Measurements from ENCODE around the gene SCAF1. TPM values are rescaled to one million over a fixed set of nuclear protein-coding genes. Genes with fewer than 3 reads are reported as not detected.
A peak's percentile ranks its signal among the peaks of the same experiment; 100 is the strongest.

SCAF1 gene
- total RNA-seq, 1 donor from 2014 or later, result 42.5 TPM

DNA sequence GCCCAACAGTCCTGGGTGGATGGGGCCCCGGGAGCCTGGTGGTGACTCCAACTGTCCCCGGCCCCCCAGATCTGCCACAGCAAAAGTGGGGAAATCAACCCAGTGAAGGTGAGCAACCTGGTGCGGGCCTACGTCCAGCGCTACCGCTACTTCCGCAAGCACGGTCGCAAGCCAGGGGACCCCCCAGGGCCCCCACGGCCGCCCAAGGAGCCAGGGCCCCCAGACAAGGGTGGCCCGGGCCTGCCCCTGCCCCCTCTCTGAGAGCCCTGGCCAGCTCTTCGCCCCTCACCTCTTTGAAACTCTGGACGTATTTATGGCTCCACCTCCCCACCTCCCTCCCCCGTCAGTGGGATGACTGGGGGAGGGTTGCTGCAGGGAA lies 16.1 kb downstream of the SCAF1 start:
- intact Hi-C loops (cut with DNase I), result no loop called here
- DNase-seq (ENCODE audit: missing footprints) (peak; percentile 63), ATAC-seq (no peak)

DNA sequence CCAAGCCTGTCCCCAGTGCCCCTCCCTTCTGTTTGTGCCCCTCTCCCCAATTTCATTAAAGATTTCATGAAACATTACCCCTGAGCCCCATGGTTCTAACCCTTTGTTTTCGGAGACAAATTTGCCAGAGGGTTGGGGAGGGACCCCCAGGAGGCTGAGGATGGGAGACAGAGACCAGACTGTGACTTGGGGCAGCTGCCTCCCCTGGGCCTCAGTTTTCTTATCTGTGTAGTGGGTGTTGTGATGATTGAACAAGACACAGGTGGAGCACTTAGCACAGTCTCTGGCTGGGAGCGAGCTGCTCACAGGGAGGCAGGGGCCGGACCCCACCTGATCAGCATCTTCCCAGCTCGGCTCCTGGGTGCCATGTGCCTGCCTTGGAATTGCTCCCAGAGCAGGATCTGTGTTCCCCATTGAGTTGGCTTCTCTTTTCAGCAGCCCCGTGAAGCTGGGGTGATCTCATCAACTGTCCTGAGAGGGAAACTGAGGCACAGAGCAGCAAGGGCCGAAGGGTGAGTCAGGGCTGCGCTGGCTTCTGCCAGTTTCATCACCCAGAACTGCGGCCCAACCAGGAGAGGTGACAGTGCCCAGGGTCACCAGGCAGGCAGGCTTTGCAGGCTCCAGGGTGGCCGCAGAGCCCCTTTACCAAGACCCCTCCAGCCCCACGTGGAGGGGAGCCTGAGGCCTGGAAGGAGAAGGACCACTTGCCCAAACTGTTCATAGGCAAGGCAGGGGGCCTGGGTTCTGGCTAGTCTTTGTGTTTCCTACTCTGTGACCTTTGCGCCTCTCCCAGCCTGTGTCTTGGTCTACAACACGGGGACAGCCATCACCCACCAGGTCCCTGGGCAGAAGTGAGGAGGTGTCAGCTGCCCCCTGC lies 16.8 kb downstream of the SCAF1 start:
- DNase-seq (ENCODE audit: missing footprints), result peak; percentile 51
- intact Hi-C loops (cut with DNase I), result no loop called here
- ATAC-seq, result no peak

DNA sequence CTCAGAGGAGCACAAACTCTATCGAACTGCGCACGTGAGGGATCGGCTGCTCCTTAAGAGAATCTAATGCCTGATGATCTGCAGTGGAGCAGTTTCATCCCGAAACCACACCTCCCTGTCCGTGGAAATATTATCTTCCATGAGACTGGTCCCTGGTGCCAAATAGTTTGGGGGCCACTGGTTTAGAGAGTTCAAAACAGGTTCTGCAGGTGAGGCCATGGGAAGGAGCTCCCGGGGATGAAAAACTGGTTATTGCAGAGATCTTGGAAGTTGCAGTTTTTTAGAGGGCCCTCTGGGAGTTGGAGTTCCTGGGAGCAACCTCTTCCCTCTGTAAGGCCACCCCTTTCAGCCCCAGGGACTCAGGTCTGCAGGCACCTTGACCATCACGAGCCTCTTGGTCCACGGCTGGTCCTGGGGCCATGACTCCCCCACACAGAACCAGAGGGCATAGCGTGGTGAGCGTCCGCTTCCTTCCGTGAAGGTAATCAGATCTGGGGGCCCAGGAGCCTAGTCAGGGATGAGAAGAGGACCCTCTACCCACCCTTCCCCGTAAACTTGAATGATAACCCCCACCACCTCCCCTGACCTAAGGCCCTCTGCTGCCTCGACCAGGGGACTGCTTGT lies 18.4 kb downstream of the SCAF1 start:
- DNase-seq (ENCODE audit: missing footprints), result peak; percentile 1
- no peak for ATAC-seq
- intact Hi-C loops (cut with DNase I), result no loop called here

DNA sequence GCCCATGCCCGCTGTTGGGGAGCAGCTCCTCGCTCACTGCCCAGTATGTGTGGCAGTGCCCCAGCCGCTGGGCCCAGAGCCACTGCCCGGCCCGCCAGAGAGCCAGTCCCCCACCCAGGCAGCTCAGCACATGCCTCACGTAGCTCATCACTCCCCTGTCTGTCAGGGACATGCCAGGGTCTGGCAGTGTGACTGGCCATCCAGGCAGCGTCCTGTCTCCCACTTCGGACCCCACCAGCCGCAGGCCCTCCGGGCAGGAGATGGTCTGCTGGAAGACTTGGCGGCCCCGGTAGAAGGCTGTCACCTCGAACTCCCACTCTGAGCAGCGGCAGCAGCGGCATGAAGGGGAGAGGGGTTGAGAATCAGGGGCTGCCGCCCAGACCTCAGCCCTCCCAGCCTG lies 20.0 kb downstream of the SCAF1 start:
- DNase-seq (ENCODE audit: missing footprints) (peak; percentile 25), ATAC-seq (no peak)
- intact Hi-C loops (cut with DNase I), result no loop called here

DNA sequence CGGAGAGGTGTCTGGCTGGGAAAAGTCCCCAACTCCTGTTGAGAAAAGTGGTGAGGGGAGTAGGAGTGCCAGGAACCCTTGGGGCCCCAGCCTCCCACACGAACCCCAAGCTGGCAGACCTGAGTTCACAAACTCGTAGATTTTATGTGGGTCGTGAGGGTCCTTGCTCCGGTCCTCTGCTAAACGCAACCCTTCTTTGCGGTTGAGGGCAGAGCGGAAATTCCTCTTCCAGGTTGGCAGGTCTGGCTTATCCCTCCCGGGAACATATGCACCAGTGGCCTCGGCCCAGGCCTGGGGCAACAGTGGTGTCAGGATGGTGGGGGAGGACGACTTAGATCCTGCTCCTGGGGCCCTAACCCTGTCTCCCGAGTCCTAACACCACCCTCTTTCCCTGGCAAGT lies 21.2 kb downstream of the SCAF1 start:
- DNase-seq (ENCODE audit: missing footprints), result peak; percentile 9
- ATAC-seq, result no peak
- intact Hi-C loops (cut with DNase I), result no loop called here

DNA sequence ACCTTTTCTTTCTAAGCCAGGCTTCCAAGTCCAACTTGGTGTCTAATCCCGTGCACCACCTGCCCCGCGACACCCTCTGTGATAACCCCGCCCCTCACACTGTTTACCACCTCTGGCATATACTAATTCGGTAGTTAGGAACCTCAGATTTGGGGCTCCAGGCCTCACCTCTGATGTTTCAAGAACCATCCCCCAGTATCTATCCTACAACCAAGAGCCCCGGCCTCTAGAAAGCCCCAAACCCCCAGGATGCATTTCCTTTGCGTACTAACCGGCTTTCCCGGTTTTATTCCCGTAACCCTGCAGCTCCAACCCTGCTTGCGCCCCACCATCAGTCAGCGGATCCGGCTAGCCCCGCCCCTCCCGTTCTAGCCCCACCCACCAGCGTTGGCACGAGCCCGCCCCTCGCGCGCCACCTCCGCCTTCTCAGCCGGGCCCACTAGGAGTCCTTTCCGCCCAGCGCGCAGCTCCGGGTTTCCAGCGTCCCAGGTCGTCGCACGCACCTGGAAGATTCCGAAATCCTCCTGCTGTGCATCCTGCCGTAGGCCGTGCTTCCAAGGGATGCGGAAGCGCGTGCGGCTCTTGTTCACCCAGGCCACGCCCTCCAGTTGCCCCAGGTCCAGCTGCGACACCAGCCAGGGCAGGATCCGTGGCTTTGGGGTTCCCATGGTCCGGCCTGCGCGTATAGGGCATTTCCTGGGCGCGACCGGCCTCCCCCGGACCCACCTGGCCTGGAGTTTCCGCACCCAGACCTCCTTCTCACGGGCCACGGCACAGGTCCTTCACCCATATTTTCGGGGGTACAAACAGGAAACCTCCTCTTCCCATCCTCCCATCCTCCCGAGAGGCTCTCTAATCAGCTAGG lies 22.4 kb downstream of the SCAF1 start:
- ATAC-seq (peak; percentile 76), DNase-seq (ENCODE audit: missing footprints) (peak; percentile 93)
- intact Hi-C loops (cut with DNase I), result no loop called here

DNA sequence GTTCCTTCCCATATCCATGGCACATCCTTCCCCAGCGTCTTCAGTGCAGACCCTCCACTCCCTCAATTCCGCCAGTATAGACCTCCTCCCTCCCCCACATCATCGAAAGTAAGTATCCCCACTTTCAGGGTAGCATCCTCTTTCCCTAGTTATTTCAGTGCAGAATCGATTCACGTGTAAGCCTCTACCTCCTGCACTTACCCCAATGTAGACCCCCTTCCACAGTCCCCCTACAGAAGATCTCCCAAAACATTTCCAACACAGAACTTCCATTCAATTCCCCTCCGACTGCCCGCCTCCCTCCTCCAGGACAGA lies 23.0 kb downstream of the SCAF1 start:
- DNase-seq (ENCODE audit: missing footprints) (no peak), ATAC-seq (no peak)
- intact Hi-C loops (cut with DNase I), result no loop called here

DNA sequence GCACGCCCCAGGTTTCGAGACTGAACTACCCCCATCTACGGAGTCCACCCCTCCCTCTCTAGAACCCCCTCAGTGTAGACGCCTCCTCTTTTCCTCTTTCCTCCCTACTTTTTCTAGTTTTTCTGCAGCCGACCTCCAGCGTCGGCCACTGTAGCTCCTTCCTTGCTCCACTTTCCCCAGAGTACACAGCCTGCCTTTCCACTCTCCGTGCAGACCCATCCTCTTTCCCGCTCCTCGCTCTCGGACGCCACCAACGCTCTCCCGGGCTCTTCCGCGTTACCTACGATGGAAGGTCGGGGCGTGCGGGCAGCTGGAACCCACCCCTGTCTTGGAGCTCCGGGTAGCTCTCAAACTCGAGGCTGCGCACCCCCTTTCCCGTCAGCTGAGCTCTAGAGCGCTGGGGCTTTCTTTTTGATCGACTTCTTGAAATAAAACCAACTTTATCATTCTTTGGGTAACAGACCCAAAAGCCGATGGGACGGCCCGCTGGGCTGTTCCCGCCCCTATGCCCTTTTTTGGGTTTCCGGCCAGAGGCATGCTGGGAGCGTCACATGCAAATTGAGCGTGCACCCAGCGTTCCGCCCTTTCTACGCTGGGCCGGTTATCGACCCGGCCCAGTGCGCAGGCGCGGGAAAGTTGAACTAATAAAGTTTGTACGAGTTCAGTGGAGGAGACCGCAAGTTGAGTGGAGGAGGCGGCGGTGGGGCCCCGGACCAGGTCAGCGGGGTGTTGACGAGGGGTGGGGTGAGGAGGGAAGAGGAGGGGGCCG lies 23.5 kb downstream of the SCAF1 start, which contains the start of the genes BCL2L12 and IRF3:
TSS of gene BCL2L12 (plus strand) at position 583 of the 769 bp plus-strand sequence. CDS start 760 bp downstream, outside the sequence.
TSS of gene IRF3 (minus strand) at position 507 of the 769 bp plus-strand sequence. CDS start 1,019 bp downstream, outside the sequence.
- ATAC-seq (peak; percentile 93), DNase-seq (ENCODE audit: missing footprints) (peak; percentile 99)
- intact Hi-C loops (cut with DNase I), result no loop called here

DNA sequence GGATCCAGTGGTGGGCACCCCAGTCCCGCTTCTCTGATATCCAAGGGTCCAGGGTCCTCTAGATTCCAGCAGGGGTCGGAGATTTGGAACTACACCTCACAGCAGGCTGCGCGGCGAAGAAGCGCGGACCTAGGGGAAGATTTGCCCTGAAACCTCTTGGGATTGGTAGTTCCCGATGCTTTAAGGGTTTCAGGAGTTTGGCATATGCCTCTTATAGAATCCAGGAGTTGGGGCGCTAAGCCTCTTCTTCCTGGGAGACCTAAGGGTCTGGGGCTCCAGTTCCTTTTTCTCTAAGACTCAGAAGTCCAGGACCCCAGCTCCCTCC lies 24.1 kb downstream of the SCAF1 start:
- ATAC-seq, result no peak
- DNase-seq (ENCODE audit: missing footprints), result no peak
- intact Hi-C loops (cut with DNase I), result no loop called here

DNA sequence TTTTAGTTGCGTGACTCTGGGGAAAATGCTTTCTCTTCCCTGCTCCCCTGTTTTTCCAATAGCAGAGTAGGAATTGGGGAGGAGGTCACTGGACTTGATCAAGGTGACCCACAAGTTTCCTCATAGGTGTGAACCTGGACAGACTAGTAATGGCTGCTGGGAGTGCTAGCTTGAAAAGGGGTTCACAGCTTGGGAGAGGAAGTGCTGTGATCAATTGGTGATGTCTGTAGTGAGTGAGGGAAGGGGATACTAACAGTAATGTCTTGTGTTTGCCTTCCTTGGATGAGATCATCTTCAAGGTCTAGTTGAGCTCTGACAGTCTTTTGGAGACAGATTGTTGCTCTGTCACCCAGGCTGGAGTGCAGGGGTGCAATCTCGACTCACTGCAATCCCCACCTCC lies 25.5 kb downstream of the SCAF1 start:
- intact Hi-C loops (cut with DNase I), result no loop called here

DNA sequence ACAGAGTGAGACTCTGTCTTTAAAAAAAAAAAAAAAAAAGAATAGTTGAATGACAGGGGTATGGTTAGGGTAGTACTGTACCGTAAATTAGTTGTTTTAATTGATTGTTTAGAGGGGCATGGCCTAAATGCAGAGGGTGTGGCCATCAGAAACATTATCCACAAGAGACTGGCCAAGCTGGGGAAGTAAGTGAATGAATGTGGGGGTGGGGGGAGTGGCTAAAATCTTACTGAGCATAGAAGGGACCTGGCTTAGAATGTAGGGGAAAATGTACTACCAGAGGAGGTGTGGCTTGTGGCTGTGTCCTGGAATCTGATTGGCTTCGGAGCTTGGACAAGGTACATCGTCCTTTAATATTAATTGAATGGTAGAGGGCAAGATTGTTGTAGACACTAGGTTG lies 27.5 kb downstream of the SCAF1 start:
- no peak for ATAC-seq
- no peak for DNase-seq (ENCODE audit: missing footprints)
- intact Hi-C loops (cut with DNase I), result no loop called here

More for the DNA sequence above, 25.5 kb downstream of the SCAF1 start:
- no peak for ATAC-seq
- no peak for DNase-seq (ENCODE audit: missing footprints)

DNA sequence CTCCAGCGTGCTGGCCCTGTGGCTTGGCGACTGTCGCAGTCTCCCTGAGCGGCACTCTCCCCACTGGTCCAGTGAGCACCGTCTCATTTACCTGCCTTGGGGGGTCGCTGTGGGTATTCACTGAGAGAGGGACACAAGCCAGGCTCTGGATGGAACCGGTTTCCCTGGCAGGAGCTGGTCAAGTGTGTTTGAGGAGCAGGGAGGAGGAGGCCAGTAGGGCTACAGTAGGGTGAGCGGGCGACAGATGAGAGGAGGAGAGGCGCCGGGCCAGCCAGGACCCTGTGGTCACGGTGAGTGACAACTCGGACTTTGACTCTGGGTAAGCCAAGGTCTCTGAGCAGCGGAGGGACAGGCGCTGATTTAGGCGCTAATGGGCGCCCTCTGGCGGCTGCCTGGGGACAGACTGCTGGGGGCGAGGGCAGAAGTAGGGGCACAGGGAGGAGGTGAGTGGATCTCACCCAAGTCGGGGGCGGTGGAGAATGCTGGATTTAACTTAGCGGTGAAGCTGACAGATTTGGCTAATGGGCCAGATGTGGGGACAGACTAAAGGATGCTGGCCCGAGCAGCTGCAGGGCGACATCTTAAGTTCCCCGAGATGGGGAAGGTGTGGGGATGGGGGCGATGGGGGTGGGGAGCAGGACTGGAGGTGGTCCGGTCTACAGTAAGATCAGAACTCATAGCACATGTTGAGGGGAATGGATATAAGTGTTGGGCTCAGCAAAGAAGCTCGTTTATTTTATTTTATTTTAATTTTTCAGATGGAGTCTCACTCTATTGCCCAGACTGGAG lies 30.3 kb downstream of the SCAF1 start:
- ATAC-seq (no peak), DNase-seq (ENCODE audit: missing footprints) (peak; percentile 91)
- intact Hi-C loops (cut with DNase I), result loop anchor here (5.0 kb wide), 2 partner anchors 80 to 100 kb away; partner anchors contain the start of gene PRR12

DNA sequence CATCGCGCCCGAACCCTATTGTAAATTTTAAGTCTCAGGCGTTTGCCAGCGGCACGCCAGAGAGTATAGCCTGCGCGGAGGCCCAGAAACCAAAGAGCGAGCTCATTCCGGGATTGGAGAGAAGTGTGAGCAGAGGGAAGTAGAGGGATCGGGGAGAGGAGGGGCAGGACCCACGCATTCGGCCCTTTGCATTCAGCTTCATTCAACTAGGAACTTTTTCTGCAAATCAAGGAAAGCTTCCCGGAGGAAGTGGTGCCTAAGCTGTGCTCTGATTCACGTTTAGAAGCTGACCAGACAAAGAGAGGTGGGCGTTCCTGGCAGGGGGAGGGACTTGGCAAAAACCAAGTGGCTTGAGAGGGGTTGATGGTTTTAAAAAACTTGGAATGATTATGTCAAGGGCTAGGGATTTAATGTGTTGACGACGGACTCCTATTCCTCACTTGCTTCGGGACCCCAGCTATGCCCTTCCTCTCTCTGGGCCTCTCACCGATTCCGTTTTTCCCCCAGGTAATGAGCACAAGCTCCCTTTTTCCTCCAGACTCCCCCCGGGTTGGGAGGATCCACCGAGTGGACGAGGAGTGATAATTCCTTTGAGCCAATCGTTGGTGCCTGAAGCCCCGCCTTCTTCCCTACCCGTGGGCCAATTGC lies 34.3 kb downstream of the SCAF1 start:
- intact Hi-C loops (cut with DNase I), result loop anchor here (2.0 to 5.0 kb wide), 3 partner anchors 35 to 224 kb away; partner anchors contain the start of genes AKT1S1, ALDH16A1, PIH1D1 and RRAS
- DNase-seq (ENCODE audit: missing footprints), result peak; percentile 77
- peak; percentile 51 for ATAC-seq

DNA sequence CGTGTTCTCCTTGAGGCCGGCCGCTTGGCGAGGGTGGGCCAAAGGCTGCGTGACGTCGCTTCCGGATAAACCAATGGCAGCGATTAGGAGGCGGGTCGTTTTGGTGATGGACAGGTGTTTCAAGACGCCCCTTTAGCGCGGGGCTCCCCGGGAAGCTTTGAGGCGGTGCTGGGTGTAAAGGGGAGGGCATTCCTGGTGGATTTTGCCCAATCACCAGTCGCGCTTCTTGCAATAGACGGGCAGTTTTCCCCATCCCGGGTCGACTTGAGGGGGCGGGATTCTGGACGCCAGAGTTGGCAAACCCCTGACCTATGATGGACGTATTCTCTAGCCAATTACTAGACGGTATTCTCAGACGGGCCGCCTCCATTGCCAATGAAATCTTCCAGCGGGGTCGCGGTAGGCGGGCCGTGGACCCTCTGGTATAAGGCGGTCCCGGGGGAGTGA lies 34.8 kb downstream of the SCAF1 start:
- peak; percentile 92 for ATAC-seq
- intact Hi-C loops (cut with DNase I), result loop anchor here (1.0 to 5.0 kb wide), 5 partner anchors 36 to 225 kb away; partner anchors contain the start of genes AKT1S1, ALDH16A1, FUZ and PIH1D1
- DNase-seq (ENCODE audit: missing footprints), result peak; percentile 99

DNA sequence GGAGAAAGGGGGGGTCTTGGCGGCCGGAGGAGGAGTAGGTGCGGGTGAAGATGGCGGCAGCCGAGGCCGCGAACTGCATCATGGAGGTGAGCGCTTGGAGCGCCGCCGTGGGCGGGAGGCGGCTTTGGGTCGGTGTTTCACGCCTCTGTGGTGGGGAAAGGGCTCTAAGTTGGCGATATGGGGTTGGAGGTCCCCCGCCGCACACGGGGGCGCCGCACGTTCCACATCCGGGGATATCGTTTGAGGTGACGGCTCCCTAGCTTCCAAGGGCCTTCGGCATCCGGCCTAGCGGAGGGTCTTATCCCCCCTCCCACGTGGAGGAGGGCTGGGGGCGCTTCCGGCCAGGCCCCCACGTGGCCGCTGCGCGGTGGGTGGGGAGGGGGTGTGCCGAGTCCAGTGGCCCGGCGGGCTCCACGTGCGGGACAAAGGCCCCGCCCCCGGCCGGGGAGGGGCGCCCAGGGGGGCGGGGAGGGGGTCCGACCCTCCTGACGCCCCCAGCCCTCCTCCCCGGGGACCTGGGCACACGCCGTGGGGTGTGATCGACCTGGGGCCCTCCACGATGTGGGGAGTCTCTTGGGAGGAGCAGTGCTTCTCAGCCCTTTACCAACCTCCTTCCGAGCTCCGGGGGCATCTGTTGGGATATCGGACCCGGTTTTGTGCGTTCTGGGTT lies 35.4 kb downstream of the SCAF1 start, which contains the start of gene PRMT1:
TSS of gene PRMT1 (plus strand) at position 41 of the 670 bp plus-strand sequence. CDS start at position 51, 10 bp downstream.
- no peak for DNase-seq (ENCODE audit: missing footprints)
- intact Hi-C loops (cut with DNase I), result loop anchor here (1.0 to 5.0 kb wide), 5 partner anchors 37 to 225 kb away; partner anchors contain the start of genes AKT1S1, ALDH16A1, FUZ and PIH1D1

More for the DNA sequence above, 35.4 kb downstream of the SCAF1 start, which contains the start of gene PRMT1:
- no peak for ATAC-seq
